Hematopoietic multipotent progenitor cell treated with erythropoietin and hydrocortisone succinate and interleukin-3 and kit ligand, for 15 days (in vitro differentiated cells): ENCODE data around the gene STAT4.

Experiments used
- DNase-seq: peaks from one replicate; pipeline ENCODE4 v3.0.0-alpha.2; 2015; ENCODE audit warnings: low spot score

The STAT4 gene

DNA sequence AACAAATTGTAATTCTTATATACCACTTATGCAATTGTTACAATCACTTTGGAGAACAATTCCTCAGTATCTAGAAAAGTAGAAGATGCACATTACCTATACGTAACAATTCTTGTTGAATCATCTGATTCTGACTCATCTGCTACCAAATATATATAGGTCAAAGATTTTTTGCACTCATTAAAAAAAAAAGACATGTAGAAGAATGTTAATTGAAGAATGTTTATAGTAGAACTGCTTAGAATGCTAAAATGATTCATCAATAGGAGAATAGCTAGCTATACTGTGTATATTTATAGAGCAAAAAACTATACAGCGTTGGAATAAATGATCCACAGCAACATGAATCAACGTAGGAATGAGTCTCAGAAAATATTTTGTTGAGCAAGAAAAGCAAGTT lies 107.4 kb downstream of the STAT4 start:
- no peak for DNase-seq

DNA sequence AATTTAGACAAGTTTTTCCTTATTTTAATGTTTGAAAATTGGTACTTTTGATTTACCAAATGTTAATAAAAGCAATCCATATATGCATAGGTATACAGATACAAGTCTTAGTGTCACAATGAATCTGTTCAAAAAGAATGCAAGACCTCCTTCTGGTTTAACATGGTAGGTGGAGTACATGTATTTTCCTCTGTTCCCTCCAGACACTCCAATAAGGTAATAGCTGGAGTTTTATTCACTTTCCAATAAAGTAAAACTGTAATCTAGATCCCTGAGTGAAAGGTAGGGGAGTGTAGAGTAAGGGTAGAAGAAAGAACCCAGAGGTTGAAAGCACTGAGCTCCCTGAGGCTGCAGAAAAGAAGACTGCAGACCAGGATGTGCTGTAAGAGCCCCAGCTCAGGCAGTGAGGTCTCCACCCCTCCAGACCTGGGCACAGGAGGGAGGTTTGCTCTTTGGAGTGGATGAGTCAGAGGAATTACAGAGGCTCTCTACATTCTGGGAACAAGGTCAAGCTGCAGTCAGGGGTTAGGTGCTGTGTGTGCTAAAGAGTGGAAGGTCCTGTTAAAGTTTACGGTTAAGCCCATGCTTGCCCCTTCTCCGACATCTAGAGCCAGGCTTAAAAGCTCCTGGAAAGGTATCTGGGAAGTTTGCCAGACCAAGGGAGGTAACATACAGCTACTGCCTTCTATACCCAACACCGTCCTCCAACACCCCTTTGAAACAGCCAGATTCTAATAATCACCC lies 109.2 kb downstream of the STAT4 start:
- DNase-seq: no peak

DNA sequence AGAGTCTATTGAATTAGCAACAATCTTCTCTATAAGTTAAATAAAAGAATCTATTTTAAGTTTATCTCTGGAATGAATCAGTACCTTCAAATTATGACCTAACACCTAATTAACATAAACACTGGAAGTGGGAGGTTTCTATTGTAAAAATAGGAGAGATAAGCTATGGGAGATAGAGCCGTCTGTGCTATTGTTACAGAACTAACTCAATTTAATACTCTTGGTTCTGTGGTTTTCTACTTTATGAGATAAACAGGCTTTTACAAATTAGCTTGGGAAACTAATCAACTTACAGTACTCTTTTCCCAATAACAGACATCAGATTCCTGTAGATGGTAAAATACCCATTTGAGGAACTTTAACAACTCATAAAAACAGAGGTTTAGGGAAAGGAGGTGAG lies 111.2 kb downstream of the STAT4 start:
- DNase-seq: no peak

DNA sequence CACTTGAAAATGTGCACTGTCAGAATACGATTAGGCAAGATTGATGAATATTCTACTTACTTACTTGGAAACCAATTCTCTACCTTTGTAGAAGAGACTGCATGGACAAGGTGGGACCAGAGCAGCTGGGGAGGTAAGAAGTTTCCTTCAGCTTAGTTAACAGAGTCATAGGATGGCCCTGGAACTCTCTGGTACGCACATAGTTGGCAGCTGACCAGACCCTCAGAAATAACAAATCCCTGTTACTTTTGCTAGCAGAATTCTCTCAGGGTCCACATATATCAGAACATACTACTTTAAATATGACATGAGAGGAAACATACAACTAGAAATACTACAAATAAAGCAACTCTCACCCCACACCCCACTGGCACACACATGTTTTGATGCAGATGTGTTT lies 112.1 kb downstream of the STAT4 start:
- DNase-seq: no peak

DNA sequence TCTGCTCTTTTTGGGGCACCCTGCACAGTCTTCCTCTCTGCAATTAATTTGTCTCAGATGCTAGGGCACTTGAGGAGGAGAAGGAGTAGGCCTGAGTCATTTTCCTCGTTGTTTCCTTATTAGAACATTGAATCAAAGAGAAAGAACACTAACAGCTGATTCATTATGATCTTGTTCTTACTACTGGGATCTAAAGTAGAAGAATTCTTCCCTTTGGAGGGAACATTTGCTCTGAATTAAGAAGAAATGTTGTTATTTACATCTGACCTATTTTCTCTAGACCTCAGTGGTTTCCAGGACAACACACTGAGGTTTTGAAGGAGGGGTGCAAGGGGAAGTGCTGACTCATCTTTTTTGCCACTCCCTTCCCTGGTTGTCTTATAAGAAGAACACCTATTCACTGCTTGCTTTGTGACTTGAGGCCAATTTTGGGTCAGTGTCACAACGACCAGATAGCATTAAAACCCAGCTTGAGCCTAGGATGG lies 112.5 kb downstream of the STAT4 start:
- DNase-seq: no peak

DNA sequence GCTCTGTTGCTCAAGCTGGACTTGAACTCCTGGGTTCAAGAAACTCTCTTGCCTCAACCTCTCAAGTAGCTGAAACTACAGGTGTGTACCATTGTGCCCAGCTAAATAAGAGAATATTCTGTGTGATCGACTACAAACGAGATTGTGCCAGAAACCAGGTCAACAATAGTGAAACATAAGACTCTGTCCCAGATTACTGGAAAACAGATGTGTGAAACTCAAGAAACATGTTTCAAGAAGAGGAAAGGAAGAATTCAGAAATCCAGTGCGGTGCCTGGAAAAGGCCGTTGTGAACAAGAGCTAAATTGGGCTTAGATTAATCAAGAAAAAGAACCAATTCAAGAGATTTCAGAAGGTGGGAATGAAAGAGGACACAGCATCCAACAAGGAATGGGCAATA lies 113.4 kb downstream of the STAT4 start:
- DNase-seq: no peak

DNA sequence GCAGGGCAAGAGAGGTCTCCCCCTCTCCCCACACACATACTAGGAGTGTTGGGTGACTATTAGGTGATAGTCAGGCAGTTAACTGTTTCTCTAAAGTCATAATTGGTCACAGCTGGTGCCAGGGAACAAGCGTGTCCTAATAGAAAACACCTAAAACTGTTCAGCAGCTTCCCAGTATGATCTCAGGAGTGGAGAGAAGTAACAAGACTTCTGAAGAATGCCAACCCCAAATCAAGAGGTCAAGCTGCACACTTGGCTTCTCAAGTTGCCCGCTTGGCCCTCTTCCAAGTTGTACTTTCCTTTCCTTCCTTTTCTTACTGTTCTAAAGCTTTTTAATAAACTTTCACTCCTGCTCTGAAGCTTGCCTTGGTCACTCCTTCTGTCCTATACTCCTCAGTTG lies 114.4 kb downstream of the STAT4 start:
- DNase-seq: no peak

DNA sequence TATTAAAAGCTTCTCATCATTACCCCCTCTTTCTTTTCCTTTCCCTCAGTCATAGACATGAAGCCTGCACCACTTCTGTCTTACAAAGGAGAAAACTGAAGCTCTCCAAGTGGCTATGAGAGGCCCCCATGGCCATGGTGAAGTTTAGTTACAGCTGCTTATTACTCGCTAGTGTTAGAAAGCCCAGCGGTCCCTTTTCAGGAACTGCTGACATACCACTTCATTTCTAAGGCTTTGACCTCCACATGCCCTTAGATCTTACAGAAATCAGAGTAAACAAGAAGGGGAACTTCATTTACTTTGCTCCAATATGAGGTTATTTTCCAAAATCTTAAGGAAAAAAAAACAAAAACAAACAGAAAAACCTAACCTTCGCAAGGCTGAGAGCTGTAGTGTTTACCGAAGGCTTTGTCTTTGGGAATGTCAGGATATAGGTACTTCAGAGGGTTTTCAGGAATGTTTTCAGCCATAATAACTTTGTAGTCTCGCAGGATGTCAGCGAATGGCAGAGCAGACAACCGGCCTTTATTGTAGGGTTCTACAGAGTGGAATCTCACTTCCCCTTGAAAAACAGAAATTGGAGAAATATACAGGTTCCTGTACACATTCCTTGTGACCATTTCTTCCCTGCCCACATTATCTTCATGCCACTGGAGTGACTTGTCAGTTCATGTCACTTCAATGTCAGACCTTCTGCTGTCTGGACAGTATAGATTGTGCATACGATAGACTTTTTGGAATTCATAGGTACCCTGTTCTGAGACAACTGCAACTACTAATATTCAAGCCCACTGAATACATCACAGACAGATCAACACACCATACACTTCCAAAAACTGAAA lies 118.0 kb downstream of the STAT4 start:
- DNase-seq: no peak

DNA sequence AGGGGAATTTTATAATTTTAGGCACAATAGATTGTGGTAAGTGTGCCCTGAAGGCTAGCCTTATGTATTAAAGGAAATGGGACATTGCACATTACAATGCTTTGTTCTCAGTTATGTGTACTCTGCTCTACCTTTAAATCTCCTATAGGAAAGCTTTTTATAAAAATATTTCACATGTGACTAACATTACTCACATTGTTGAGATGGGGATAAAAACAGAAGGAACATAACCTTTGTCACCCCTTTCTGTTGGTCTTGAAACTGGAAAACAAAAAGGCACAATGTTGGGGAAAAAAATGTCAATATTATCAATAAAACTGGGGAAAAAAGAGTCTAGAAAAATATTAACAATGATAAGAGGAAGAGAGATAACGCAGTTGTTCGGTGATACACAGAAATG lies 119.5 kb downstream of the STAT4 start:
- no peak for DNase-seq

DNA sequence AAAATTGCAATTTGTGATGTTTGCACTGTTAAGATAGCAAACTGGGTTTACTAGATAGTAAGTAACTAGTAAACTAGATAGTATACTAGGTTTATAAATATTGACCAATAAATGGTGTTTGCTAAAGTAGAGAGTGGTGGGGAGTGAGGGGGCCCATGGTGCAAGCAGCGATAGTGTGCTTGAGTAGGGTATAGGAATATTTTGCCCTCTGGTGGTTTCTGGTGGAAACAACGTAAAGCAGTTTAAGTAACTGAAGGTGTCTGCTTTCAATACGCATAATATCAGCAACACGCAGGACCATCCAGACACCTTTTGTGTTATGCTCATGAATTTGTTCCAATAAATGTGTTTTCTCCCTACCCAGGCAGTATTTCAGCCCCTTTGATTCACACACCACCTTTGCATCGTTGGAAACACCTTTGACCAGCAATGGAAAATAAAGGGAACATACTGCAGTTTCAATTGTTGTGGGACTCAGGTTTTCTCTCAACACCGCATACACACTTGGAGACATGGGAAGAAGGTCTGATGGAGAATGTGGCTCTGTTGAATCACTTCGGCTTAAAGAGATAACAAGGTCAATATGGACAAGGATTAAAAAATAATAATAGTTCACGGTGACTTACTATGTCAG lies 120.2 kb downstream of the STAT4 start:
- DNase-seq: peak; percentile 75

DNA sequence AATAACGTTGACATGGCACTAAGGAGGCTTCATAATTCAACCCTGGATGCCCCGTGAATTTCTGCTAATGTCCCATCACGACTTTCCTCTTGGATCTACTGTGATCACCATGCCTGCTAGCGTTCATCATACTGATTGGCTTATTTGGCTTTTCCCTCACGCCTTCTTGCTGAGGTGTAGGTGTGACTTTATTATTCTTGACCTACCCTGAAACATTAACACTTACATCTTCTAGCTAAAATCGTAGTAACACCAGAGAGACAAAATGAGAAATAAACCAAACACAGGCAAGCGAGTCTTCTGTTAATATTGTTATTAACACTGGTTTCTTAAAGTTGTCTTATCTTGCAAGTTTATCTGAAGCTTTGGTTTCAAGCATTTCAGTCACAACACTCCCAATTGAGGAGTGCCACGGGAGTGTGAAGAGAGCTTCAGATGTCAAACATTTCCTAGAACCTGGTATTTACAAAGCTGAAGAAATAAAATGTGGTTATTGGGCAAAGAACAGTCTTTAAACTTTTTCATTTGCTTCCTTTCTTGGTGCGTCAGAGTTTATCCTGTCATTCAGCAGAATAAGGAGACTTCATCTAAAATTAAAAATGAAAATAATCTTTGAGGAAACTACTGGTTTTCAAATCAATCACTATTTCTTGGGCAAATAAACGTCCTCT lies 121.4 kb downstream of the STAT4 start:
- DNase-seq: no peak

DNA sequence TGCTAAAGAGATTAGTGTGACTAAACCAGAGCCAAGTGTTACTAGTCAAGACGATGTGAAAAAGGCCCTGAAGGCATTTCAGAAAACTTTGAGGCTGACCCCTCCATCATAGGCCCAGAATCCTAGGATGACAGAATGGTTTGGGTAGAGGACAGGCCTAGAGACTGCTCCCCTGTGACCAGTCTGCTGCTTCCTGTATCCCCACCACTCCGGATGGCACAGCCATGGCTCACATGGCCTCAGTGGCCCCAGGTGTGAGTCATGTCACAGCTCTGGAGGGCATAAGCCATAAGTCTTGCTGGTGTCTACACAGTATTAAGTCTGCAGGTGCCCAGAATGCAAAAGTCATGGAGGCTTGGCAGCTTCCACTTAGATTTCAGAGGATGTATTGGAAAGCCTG lies 124.4 kb downstream of the STAT4 start:
- no peak for DNase-seq

DNA sequence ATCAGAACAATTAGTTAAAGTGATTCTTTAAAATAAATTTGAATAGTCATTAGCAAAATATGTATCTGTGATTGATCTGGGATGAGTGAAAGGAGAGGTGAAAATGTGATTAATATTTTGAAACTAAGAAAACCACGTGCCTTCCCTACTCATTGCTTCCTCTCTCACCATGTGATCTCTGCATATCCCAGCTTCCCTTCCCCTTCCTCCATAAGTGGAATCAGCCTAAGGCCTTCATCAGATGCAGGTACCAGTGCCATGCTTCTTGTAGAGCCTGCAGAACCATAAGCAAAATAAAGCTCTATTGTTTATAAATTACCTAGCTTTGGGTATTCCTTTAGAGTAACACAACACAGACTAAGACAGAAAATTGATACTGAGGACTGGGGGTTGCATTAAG lies 125.7 kb downstream of the STAT4 start:
- DNase-seq: no peak

DNA sequence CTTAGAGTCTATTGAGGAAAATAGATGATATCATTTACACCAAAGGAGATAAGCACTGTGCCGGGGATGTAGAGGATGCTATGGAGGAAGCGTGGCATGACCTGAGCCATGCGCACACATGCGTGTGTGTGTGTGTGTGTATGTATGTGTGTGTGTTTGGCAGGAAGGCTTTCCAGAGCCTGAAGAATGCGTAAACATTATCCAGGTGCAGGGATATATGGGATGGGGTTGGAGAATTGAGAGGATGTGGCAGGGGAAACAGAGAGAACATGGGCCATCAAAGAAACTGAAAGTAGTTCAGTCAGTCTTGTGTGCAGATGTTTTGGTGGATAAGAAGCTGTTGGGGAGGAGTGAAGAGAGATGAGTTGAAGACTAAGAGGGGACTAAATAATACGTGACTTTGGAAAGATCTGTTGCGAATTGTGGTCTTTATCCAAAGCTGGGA lies 127.5 kb downstream of the STAT4 start:
- peak; percentile 78 for DNase-seq

DNA sequence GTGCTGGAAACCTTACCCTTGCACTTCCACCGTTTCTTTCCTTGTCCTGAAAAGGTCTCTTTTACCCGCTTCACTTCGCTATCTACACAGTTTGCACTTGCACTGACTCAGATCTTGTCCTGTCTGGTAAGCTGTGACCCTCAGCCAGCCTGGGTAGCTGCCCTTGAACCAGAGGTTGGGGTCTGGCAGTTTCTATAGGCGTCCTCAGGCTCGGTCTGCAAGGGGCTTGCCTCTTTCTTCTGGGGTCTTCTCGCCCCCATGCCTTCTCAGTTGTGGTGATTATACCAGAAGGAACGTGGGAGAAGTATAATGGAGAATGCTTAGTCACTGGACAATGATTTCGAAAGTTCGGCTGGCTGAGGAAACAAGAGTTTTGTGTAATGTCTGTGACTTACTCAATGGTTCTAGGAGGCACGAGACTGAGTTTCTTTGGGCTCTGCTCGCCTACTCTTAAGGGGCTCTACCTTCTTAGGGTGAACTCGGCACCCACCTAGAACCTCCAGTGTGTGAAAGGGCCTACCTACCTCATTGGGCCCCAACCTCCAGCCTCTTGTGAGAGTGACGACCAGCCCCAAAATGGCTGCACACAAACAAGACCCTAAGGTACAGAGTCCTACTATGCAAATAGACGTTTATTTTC lies 129.9 kb downstream of the STAT4 start:
- peak; percentile 68 for DNase-seq

DNA sequence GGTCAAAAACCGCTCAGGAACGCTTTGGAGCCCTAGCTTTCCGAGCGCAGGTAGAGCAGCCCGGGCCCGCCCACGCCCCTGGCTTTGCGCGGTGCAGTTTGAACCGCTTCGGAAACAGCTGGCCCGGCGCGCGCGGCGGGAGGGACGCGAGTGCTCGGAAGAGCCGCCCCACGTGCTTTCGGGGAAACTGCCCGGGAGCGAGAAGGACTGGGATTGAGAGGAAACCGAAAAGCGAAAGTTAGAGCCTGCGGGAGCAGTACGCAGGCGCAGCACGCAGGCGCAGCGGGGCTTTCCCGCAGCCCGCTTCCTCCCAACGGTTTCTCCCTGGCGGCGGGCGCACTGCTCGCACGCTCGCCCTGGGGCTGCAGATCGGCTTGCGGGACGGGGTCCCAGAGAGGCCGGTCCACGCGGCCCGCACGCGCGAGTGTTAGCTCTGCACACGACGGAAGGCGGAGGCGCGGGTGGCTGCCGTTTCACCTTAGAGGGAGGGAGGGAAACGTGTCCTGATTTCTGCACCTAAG lies 130.5 kb downstream of the STAT4 start:
- DNase-seq: peak; percentile 94

DNA sequence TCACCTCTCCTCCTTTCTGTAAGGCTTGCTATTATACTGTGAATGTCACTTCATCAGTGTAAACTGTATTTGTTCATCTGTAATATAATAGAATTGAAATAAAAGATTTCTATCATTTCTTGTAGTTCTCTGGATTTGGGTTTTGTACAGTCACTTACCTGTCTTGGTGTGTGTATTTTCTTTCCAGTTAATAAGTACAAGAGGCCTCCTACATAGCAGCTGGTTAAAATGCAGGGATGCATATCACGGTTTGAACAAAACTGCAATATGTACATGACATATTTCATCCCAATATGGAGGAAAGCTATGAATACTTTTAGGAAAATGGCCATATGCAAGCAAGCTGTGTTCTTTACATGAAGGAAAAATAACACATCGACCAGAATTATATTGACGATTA lies 131.4 kb downstream of the STAT4 start:
- DNase-seq: no peak

DNA sequence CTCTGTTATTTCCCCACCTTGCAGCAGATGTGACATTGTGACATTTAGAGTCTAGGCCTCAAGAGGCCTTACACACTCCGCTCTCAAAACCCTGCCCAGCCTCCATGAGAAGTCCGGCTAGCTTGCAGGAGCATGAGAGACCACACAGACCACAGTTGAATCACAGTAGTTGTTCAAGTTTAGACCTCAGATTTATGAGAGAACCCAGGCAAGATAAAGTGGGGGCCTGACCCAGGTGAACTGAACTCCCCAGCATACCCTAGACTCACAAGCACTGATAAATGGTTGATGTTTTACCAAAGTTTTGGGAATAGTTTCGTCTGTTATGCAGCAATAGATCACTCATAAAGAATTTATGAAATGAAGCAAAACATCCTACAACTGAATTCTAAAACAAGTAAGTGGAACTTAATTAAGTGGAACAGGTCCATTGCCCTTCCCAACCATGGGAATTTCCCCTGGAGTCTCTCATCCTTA lies 132.1 kb downstream of the STAT4 start:
- no peak for DNase-seq

DNA sequence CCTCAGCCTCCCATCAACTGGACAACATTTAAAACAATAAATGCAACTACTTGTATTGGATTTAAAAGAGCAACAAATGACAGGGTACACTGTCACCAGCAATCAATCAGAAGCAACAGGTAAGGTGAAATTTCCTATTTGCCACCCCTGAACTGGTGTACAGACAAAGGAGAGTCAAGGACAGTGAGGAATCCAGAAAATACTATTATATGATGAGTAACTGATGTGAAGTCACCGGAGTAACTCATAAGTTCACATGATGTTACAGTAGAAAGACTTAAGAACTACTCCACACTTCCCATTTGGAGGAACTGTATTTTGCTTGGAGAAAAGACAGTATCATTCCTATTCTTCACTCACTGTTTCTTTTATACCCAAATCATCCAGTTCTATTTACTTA lies 132.7 kb downstream of the STAT4 start:
- no peak for DNase-seq

DNA sequence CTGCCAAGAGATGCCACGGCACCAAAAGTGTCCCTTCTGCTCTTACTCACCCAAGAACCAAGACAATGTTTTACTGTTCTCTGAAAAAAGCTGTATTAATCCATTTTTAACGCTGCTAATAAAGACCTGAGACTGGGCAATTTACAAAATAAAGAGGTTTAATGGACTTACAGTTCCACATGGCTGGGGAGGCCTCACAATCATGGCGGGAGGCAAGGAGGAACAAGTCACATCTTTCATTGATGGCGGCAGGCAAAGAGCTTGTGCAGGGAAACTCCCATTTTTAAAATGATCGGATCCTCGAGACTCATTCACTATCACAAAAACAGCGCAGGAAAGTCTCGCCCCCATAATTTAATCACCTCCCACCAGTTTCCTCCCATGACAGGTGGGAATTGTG lies 135.0 kb downstream of the STAT4 start:
- DNase-seq: no peak

DNA sequence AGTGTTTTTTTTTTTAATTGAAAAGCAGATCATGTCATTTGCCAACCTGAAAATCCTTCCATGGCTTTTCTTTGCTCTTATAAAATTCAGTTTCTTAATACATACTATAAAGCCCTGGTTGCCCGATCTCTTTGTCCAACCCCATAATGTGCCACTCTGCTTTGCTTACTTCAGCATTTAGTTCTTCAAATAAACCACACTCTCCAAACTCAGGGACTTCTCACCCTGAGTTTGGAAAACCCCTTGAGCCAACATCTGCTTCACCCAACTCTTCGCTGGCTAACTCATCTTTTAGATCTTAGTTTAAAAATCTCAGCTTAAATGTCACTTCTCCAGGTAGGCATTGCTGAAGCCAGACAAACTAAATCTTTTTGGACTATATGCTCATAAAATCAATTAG lies 135.6 kb downstream of the STAT4 start:
- DNase-seq: no peak

DNA sequence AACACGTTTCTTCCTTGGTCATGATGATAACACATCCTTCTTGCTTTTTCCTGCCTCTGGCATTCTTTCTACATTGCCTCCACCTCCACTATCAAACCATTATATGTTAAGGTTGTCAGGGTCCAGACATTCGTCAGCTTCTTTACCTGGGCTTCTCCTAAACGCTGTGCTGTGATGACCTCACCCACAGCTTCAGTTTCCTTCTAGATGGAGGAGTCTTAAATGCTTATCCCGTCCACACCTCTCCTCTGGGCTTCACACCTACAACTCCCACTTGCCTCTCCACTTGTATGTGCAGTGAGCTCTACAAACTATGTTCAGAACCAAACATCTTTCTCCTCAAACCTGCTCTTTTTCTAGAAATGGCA lies 136.2 kb downstream of the STAT4 start:
- DNase-seq: no peak
